OCI-LY3 (cell line): Measurements from ENCODE around the gene LGALS1.

Source experiments
- H2AFZ ChIP-seq: fragments of 200-600, 300-600 bp; shearing (Covaris generic); 2 replicates; pipeline ENCODE4 v1.6.0; 2014; ENCODE audit warnings: antibody characterized with exemption, low read depth, low read length
- H3K27ac ChIP-seq: fragments of 200-600, 300-600 bp; sonication (generic); 2 replicates; pipeline ENCODE4 v1.5.1; 2014; ENCODE audit warnings: mild to moderate bottlenecking, low read length, moderate library complexity, mixed read lengths
- H3K27me3 ChIP-seq: fragments of 200-600, 300-600 bp; sonication (generic); 2 replicates; pipeline ENCODE4 v1.6.1; 2014; ENCODE audit warnings: low read depth, low read length, mixed read lengths
- H3K36me3 ChIP-seq: fragments of 200-600, 300-600 bp; sonication (generic); replicated peaks from 2 replicates; pipeline ENCODE3; 2014; ENCODE audit warnings: low read depth, low read length, mixed read lengths
- H3K4me1 ChIP-seq: fragments of 300-600, 200-600 bp; sonication (generic); 2 replicates; pipeline ENCODE4 v1.6.1; 2014; ENCODE audit warnings: low read length, mixed read lengths
- H3K4me2 ChIP-seq: fragments of 200-600, 300-600 bp; sonication (generic); 2 replicates; pipeline ENCODE4 v1.6.1; 2014; ENCODE audit warnings: low read length, mixed read lengths
- H3K4me3 ChIP-seq: fragments of 300-600, 200-600 bp; sonication (generic); 2 replicates; pipeline ENCODE4 v1.5.1; 2014; ENCODE audit warnings: antibody characterized with exemption, mild to moderate bottlenecking, low read length, moderate library complexity
- H3K79me2 ChIP-seq: fragments of 300-600, 200-600 bp; shearing (Covaris generic); 2 replicates; pipeline ENCODE4 v1.6.1; 2014; ENCODE audit warnings: mild to moderate bottlenecking, low read length, mixed read lengths
- H3K9ac ChIP-seq: fragments of 300-600, 200-600 bp; shearing (Covaris generic); 2 replicates; pipeline ENCODE4 v1.6.0; 2014; ENCODE audit warnings: mild to moderate bottlenecking, low read length, moderate library complexity
- H3K9me3 ChIP-seq: fragments of 200-600, 300-600 bp; shearing (Covaris generic); 2 replicates; pipeline ENCODE4 v1.6.1; 2014; ENCODE audit warnings: low read length, mixed read lengths; ENCODE audit not compliant: insufficient read depth
- H4K20me1 ChIP-seq: fragments of 200-600, 300-600 bp; sonication (generic); 2 replicates; pipeline ENCODE4 v1.6.1; 2016; ENCODE audit warnings: low read length, mixed read lengths; ENCODE audit not compliant: insufficient read depth
- CTCF ChIP-seq: fragments of 200-600, 300-600 bp; sonication (generic); IDR thresholded peaks from 2 replicates; pipeline ENCODE4 v1.5.1; 2014; ENCODE audit warnings: antibody characterized with exemption, low read length, low read depth
- EZH2phosphoT487 ChIP-seq: fragments of 200-600 bp; shearing (Covaris generic); IDR thresholded peaks from 2 replicates; pipeline ENCODE4 v1.6.1; 2018; ENCODE audit warnings: antibody characterized with exemption, mixed run types, low read depth

LGALS1 gene

DNA sequence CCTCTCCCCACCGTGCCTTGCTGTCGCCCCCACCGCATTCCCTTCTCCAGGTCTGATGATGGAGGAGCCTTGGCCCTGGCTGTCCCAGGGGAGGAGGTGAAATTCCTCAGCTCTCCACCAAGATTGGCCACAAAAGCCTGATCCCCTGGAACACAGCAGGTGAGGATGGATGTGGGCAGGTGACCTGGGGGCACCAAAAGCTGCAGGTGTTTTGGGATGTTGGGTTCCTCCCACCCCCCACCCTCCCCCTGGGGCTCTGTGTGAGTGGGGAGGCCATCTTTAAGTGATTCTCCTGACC, 22.1 kb downstream of the LGALS1 start:
- H3K9me3 ChIP-seq, result no peaks in the 10 kb centered on the region
- H3K4me1 ChIP-seq, result no peaks in the 10 kb centered on the region
- H3K9ac ChIP-seq, result no peak overlapping the region
- TF ChIP-seq EZH2phosphoT487 (no peak), CTCF (no peak)
- no peak overlapping the region for H3K27ac ChIP-seq
- H2AFZ ChIP-seq, result no peak overlapping the region
- H3K36me3 ChIP-seq, result peaks cover 12% of the 10 kb centered on the region
- H3K4me3 ChIP-seq, result no peak overlapping the region
- no peak overlapping the region for H3K4me2 ChIP-seq
- no peaks in the 10 kb centered on the region for H3K27me3 ChIP-seq
- no peaks in the 10 kb centered on the region for H4K20me1 ChIP-seq
- no peaks in the 10 kb centered on the region for H3K79me2 ChIP-seq

DNA sequence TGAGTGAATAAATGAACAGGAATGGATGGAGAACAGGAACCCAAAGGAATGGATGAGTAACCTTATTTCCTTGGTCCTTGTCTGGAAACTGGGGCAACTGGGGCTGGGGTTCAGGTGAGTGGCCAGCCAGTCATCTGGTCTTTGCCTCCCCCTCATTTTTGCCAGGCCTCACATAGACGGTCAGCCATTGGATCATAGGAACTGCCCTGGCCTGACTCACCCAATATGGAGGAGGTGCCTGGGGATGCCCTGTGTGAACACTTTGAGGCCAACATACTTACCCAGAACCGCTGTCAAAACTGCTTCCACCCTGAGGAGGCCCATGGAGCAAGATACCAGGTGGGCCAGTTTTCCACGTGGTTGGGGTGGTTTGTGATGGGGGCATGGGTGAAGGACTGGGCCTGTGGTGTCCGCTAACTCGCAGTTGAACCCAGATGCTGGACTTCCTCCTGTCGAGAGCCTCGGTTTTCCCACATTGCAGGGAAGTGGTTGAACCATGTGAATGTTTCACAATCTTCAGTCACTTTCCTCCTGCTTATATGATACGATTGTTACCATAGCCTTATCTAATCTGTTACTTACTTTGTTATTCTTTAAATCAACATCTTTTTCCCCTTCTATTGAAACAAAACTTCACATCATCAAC, 25.8 kb downstream of the LGALS1 start:
- Histone ChIP-seq H3K79me2 (no peaks in the 10 kb centered on the region), H3K27ac (no peak overlapping the region), H4K20me1 (no peaks in the 10 kb centered on the region), H3K27me3 (no peaks in the 10 kb centered on the region), H3K4me2 (no peak overlapping the region), H3K9me3 (no peaks in the 10 kb centered on the region), H3K4me1 (no peaks in the 10 kb centered on the region), H3K4me3 (no peak overlapping the region), H2AFZ (no peak overlapping the region), H3K9ac (no peak overlapping the region), H3K36me3 (no peaks in the 10 kb centered on the region)
- TF ChIP-seq EZH2phosphoT487 (no peak), CTCF (no peak)

GRCh38 chr22:37703906-37704305, 28.5 kb downstream of the LGALS1 start:
- TF ChIP-seq EZH2phosphoT487 (no peak), CTCF (no peak)
- Histone ChIP-seq H3K4me3 (no peak overlapping the region), H2AFZ (no peak overlapping the region), H3K9ac (no peak overlapping the region), H3K79me2 (no peaks in the 10 kb centered on the region), H3K4me1 (no peaks in the 10 kb centered on the region), H3K27me3 (no peaks in the 10 kb centered on the region), H3K27ac (no peak overlapping the region), H3K9me3 (no peaks in the 10 kb centered on the region), H3K4me2 (no peak overlapping the region), H4K20me1 (no peaks in the 10 kb centered on the region), H3K36me3 (no peaks in the 10 kb centered on the region)

GRCh38 chr22:37704645-37705044, 29.2 kb downstream of the LGALS1 start:
- TF ChIP-seq CTCF (no peak), EZH2phosphoT487 (no peak)
- no peaks in the 10 kb centered on the region for H3K79me2 ChIP-seq

More at GRCh38 chr22:37704645-37705044, 29.2 kb downstream of the LGALS1 start:
- Histone ChIP-seq H3K4me2 (no peak overlapping the region), H2AFZ (no peak overlapping the region), H3K4me1 (no peaks in the 10 kb centered on the region), H3K4me3 (no peak overlapping the region), H3K36me3 (no peaks in the 10 kb centered on the region), H3K27ac (no peak overlapping the region), H3K27me3 (no peaks in the 10 kb centered on the region), H3K9me3 (no peaks in the 10 kb centered on the region), H3K9ac (no peak overlapping the region), H4K20me1 (no peaks in the 10 kb centered on the region)
